Suprapubic skin (tissue), 4 donors: ENCODE data around the gene FAM107A. TPM values are rescaled to one million over a fixed set of nuclear protein-coding genes. Genes with fewer than 3 reads are reported as not detected.

Experiments used
- DNase-seq, 2 donors: peaks; one replicate each; pipeline ENCODE4 v3.0.0-alpha.2; 2019; ENCODE audit warnings: low spot score in 2 of 2
- H3K27ac ChIP-seq: fragments of 200-600 bp; sonication (generic); one replicate; pipeline ENCODE4 v1.5.1; 2019
- H3K27me3 ChIP-seq: fragments of 200-600 bp; sonication (generic); one replicate; pipeline ENCODE4 v1.5.1; 2019
- H3K36me3 ChIP-seq: fragments of 200-600 bp; sonication (generic); one replicate; pipeline ENCODE4 v1.5.1; 2019
- H3K4me1 ChIP-seq: fragments of 200-600 bp; sonication (generic); one replicate; pipeline ENCODE4 v1.5.1; 2019
- H3K4me3 ChIP-seq: fragments of 200-600 bp; sonication (generic); one replicate; pipeline ENCODE4 v1.5.1; 2019; ENCODE audit warnings: mild to moderate bottlenecking
- H3K9me3 ChIP-seq: fragments of 200-600 bp; sonication (generic); one replicate; pipeline ENCODE4 v1.5.1; 2019
- EP300 ChIP-seq: sonication (generic); formaldehyde crosslinking; IDR thresholded peaks from one replicate; pipeline ENCODE4 v1.6.1; 2017; ENCODE audit warnings: antibody characterized with exemption
- POLR2A ChIP-seq, 2 donors: fragments of 450-650 bp; IDR thresholded peaks; one replicate each; pipeline ENCODE4 v1.6.1; 2017; ENCODE audit warnings: antibody characterized with exemption in 2 of 2, mild to moderate bottlenecking in 2 of 2, moderate library complexity in 2 of 2
- POLR2AphosphoS5 ChIP-seq, 3 donors: sonication (generic); formaldehyde crosslinking; IDR thresholded peaks; one replicate each; pipeline ENCODE4 v1.6.1; 2017; ENCODE audit warnings: antibody characterized with exemption in 3 of 3
- WGBS: methylation state at CpG from one replicate; pipeline ENCODE4 v1.1.5; 2018; 5-methylcytosine and 5-hydroxymethylcytosine counted together
- total RNA-seq, 4 donors: library from RNA; depleted of rRNA; stranded (reverse); fragments of >200 nt; gene quantifications; one replicate each; pipeline ENCODE4 v1.1.0, GENCODE V29; 2016
- TF ChIP-seq, protein P1 (sequence below), 2 donors: fragments of 200-600 bp in 1 of 2; fragments of 450-650 bp in 1 of 2; sonication (generic) in 1 of 2; IDR thresholded peaks; one replicate each; pipeline ENCODE4 v1.5.1; 2016 to 2019; ENCODE audit warnings: antibody characterized with exemption in 2 of 2, mild to moderate bottlenecking in 1 of 2, moderate library complexity in 1 of 2

Gene FAM107A
- total RNA-seq, 4 donors from 2014 or later: 18.1 to 33.4 (median 24.6) TPM

DNA sequence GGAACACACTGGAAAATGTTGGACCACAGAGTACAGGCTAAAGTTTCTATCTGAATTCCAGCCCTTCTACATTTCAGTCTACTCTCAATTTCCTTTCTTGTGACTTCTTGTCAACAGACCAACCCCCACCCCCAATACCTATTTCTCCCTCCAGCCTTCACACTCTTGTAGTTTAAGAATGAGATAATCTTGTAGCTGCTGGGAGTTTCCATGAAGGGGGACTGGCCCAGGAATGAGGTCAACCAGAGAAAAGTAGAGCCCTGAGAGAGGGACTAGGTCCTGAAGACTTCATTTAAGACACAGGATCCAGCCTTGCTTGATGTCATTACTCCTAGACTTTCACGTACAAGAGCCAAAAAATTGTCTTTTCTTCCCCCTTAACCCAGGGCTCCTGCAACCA lies 29.5 kb upstream of the FAM107A start:
- no peaks in the 10 kb centered on the region for H3K27me3 ChIP-seq
- no peaks in the 10 kb centered on the region for H3K36me3 ChIP-seq
- H3K9me3 ChIP-seq: no peaks in the 10 kb centered on the region
- H3K27ac ChIP-seq: no peak overlapping the region
- no peak overlapping the region for H3K4me3 ChIP-seq
- 78% methylated on average over 1 of the region's 1 CpG for WGBS
- no peaks in the 10 kb centered on the region for H3K4me1 ChIP-seq
- TF ChIP-seq, protein P1, sequence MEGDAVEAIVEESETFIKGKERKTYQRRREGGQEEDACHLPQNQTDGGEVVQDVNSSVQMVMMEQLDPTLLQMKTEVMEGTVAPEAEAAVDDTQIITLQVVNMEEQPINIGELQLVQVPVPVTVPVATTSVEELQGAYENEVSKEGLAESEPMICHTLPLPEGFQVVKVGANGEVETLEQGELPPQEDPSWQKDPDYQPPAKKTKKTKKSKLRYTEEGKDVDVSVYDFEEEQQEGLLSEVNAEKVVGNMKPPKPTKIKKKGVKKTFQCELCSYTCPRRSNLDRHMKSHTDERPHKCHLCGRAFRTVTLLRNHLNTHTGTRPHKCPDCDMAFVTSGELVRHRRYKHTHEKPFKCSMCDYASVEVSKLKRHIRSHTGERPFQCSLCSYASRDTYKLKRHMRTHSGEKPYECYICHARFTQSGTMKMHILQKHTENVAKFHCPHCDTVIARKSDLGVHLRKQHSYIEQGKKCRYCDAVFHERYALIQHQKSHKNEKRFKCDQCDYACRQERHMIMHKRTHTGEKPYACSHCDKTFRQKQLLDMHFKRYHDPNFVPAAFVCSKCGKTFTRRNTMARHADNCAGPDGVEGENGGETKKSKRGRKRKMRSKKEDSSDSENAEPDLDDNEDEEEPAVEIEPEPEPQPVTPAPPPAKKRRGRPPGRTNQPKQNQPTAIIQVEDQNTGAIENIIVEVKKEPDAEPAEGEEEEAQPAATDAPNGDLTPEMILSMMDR (IDR thresholded peaks at IDR 0.05): no peak
- TF ChIP-seq POLR2A (IDR thresholded peaks at IDR 0.05) (no peak), EP300 (no peak), POLR2AphosphoS5 (IDR thresholded peaks at IDR 0.05) (no peak)
- no peak for DNase-seq

DNA sequence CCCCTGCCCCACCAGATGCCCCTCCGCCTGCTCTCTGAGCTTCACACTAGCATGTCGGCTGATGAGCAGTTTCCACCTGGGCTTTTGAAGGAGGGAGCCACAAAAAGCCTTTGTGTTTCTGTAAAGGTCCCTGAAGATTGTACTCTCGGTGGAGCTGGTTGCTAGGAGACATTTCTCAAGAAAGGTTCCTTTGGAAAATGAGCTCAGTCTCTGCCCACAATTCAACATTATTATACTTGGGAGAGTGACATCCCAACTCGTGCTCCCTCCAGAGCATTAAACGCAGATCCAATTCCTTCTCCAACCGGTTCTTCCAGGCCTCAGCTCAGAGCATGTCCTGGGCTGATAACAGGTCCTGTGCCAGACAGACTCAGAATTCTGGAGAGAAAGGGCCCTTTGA lies 26.8 kb upstream of the FAM107A start:
- no peaks in the 10 kb centered on the region for H3K36me3 ChIP-seq
- H3K27ac ChIP-seq: no peak overlapping the region
- H3K27me3 ChIP-seq: no peaks in the 10 kb centered on the region
- TF ChIP-seq, protein P1 (IDR thresholded peaks at IDR 0.05): no peak
- no peak for TF ChIP-seq EP300
- no peak for TF ChIP-seq POLR2AphosphoS5 (IDR thresholded peaks at IDR 0.05)
- no peak for TF ChIP-seq POLR2A (IDR thresholded peaks at IDR 0.05)
- H3K9me3 ChIP-seq: no peaks in the 10 kb centered on the region
- no peak overlapping the region for H3K4me3 ChIP-seq
- 63% methylated on average over 6 of the region's 6 CpGs for WGBS
- DNase-seq: no peak
- H3K4me1 ChIP-seq: no peaks in the 10 kb centered on the region

- Histone ChIP-seq H3K27me3 (no peaks in the 10 kb centered on the region), H3K36me3 (no peaks in the 10 kb centered on the region), H3K9me3 (no peaks in the 10 kb centered on the region), H3K4me1 (no peaks in the 10 kb centered on the region), H3K27ac (no peak overlapping the region), H3K4me3 (no peak overlapping the region)
- TF ChIP-seq POLR2A (IDR thresholded peaks at IDR 0.05) (no peak), POLR2AphosphoS5 (IDR thresholded peaks at IDR 0.05) (no peak), EP300 (no peak)
- TF ChIP-seq, protein P1 (IDR thresholded peaks at IDR 0.05): no peak
- no peak for DNase-seq
Measured at GRCh38 chr3:58603606-58604005, 26.4 kb upstream of the FAM107A start.

DNA sequence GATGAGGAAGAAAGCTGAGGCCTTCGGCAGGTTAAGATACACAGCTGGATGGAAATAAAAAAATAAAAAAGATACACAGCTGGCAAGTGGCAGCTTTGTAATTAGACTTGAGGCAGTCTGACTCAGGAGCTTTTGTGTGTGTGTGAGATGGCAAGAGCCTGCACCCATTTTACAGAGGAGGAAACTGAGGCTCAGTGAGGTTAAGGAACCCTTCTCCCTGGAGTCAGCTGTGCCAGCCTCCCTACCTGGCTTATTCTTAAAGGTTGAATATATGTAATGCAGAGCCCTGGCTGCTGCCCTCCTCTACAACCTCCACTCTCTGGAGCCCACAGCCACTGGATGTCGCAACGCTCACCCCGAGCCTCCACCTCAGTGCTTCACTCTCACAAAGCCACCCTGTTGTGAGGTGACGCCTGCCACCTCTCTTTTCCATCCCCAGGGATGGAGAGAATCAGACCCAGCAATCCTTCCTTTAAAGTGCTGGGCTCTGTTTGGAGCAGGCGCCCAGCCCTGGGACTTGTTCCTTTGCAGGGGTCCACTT lies 20.6 kb upstream of the FAM107A start:
- TF ChIP-seq, protein P1 (IDR thresholded peaks at IDR 0.05): no peak
- no peak for TF ChIP-seq POLR2A (IDR thresholded peaks at IDR 0.05)
- no peak for TF ChIP-seq EP300
- TF ChIP-seq POLR2AphosphoS5 (IDR thresholded peaks at IDR 0.05): no peak
- no peak for DNase-seq
- Histone ChIP-seq H3K27me3 (no peaks in the 10 kb centered on the region), H3K4me1 (no peaks in the 10 kb centered on the region), H3K36me3 (no peaks in the 10 kb centered on the region), H3K4me3 (no peak overlapping the region), H3K27ac (no peak overlapping the region), H3K9me3 (no peaks in the 10 kb centered on the region)
- WGBS: 88% methylated on average over 6 of the region's 6 CpGs

- 61% methylated on average over 4 of the region's 4 CpGs for WGBS
- no peak overlapping the region for H3K27ac ChIP-seq
- H3K4me3 ChIP-seq: no peak overlapping the region
- no peaks in the 10 kb centered on the region for H3K9me3 ChIP-seq
- no peak for DNase-seq
- TF ChIP-seq POLR2A (IDR thresholded peaks at IDR 0.05) (no peak), POLR2AphosphoS5 (IDR thresholded peaks at IDR 0.05) (no peak), EP300 (no peak)
- TF ChIP-seq, protein P1 (IDR thresholded peaks at IDR 0.05): no peak
- no peaks in the 10 kb centered on the region for H3K27me3 ChIP-seq
- H3K36me3 ChIP-seq: no peaks in the 10 kb centered on the region
- H3K4me1 ChIP-seq: no peaks in the 10 kb centered on the region
Measured at GRCh38 chr3:58596834-58597518, 19.8 kb upstream of the FAM107A start.
